HG02642 (cell line): Measurements from ENCODE around the gene TAPT1.
"Not testable (repeated sequence)": the region's sequence is repeated elsewhere in the genome, so short reads cannot be mapped to it uniquely, and the experiment has no call there.

Source experiments
- ATAC-seq: cut with Tn5 transposase; IDR thresholded peaks from one replicate; pipeline ENCODE4 v1.9.1; 2021; ENCODE audit warnings: mild to moderate bottlenecking; ENCODE audit not compliant: unreplicated experiment, poor library complexity

Gene TAPT1

DNA sequence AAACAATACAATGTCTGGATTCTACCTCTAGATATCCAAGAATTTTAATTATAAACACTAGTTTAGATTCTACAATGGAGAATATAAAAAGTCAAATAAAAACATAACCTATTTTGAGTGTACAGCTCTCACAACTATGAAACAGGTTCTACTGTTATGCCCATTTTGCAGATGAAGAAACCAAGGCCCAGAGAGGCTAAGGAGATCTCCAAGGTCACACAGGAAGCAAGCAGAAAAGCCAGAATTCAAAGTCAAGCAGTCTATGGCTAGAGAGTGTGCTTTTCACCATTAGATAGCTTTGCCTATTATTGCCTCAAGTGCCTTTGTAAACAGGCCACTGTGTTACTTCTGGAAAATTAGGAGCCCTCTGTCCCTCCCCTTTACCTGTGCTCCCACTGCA, 7.3 kb downstream of the TAPT1 start:
- no peak for ATAC-seq

DNA sequence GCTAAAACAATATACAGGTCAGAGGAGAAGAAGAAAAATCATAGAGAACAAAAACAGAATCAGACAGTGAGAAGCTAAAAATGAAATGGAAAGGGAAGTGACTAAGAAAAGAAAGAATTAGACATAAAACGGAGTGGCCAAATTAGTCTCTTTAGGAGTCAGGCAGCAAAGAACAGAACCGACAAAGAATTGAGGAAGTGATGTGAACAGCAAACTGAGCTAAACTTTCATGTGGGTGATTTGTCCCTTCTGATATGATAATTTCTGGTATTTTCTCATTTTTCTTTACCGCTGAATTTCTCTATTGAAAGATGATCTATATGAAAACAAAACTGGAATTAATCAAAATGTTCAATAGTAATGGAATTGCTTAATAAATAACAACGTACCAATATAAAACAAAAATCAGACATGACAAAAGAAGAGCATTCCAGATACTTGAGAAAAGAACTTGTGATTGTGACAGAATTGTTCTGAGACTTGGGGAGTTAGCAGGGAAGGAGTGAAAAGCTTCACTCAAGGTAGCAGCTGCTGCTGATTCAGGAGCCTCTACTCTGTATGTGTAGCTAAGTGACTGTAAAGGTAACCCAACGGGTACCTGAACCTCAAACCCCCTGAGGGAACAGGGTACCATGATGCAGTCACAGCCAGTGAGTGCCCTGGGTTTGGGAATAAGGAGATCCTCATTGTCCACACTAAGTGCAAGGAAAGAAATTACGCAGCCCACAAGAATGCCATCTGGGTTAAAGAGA, 8.8 kb downstream of the TAPT1 start:
- peak; percentile 86 for ATAC-seq

GRCh38 chr4:16213121-16213520, 13.2 kb downstream of the TAPT1 start:
- no peak for ATAC-seq

- ATAC-seq, result no peak
Observed at GRCh38 chr4:16212138-16212782, 14.0 kb downstream of the TAPT1 start.

DNA sequence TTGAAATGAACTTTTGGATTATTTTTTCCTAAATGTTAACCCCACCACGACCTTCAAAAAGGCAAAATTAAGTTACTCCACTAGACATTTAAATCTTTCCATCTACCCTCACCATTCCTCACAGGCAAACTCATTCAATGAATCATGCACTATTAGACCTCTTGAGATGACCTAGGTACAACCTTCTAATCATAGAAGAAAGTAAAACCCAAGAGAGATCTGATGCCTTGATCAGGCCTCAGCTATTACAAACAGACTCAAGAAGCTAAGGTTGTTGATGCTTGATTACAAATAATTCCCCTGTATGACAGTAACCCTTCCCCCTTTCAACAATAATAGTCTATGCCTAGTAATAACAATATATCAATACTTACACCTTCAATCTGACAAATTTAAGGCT, 18.9 kb downstream of the TAPT1 start:
- ATAC-seq, result no peak

DNA sequence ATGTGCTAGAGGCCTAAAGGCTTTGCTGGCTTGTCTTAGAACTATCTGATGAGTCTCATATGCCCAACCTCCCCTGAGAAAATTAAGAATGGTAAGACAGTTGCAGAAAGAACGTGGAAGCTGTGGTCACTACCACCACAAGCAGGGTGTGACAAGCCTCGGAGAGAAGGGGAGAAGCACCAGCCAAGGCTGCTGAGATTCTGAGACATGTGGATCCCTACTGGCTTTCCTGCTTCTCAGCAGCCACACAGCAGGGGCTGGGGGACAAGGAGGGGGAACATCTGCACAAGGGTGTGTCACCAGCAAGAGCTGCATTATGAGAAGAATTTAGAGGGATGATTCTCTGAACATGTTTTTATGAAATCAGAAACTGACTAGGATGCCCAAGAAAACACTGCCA, 19.4 kb downstream of the TAPT1 start:
- ATAC-seq, result no peak

DNA sequence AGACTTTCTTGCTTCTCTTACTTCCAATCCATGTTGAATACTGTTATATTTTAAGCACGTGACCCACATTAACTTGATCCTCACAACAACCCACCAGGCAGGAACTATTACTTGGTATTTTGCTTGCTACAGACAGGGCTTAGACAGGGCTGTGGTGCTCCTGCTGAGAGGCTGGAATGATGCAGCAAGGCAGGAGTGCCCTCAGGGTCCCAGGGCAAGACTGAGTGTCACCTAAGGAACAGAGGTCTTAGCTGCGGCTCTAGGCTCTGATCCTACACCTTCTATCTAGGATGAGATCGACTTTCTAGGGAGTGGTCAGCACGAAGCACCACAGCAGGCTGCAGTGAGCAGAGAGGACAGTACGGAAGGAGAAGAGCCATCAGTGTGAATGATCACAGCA, 20.0 kb downstream of the TAPT1 start:
- ATAC-seq, result no peak

GRCh38 chr4:16205298-16206164, 20.7 kb downstream of the TAPT1 start:
- peak; percentile 72 for ATAC-seq

DNA sequence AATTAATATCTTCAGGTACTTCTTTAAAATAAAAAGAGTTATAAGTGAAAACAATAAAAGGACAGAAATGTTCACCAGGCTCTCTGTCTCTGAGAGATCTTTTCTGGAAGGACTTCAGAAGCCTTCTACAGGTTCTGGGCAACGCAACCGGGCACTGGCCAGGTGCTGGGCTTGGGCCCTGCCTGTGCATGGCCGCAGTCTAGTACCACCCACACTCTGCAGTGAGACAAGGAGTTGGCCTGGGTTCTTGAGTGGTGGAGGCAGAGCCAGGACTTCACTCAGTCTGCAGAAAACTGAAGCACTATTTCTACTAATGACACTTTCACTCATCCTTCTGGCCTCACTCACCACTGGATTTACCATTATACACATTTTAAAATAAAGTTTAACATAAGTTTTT, 21.8 kb downstream of the TAPT1 start:
- ATAC-seq, result no peak

GRCh38 chr4:16203083-16203482, 23.2 kb downstream of the TAPT1 start:
- no peak for ATAC-seq

DNA sequence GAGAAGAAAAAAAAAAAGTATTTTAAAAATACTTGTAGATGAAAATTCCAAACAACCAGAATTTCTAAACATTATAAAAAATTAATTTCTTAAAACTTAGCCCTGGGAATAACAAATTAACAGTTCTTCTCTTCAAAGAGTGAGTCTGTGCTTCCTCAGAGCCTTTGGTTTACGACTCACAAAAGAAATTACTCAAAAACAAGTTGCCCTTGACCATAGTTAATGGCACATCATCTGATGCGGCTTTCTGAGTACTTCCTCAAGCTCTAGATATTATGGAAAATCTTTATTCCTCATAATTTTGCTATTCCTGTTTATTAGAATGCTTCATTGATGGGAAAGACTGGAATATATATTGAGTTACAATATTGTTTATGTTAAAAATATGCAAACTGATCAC, 23.7 kb downstream of the TAPT1 start:
- ATAC-seq, result no peak

DNA sequence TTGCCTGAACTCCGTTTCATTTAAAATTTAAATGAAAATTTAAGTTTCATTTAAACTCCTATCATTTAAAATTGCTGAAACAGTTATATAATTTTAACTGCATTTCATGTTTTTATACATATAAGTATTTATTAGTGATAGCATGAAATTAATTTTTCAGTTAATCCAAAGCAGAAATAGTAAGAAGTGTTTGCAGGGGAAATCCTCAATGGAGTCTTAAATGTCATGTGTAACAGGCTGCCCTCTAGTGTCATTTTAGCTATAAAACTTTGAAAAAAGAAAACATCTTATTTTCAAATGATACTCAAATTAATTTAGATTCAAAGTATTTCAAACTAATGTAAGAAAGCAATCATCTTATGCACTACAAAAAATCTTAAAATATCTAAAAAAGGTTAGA, 27.2 kb downstream of the TAPT1 start:
- ATAC-seq, result no peak

- no peak for ATAC-seq
Observed at GRCh38 chr4:16197876-16198665, 28.2 kb downstream of the TAPT1 start.

GRCh38 chr4:16196482-16197393, 29.5 kb downstream of the TAPT1 start:
- ATAC-seq, result peak; percentile 85

- ATAC-seq, result no peak
Observed at GRCh38 chr4:16195209-16195608, 31.1 kb downstream of the TAPT1 start.

DNA sequence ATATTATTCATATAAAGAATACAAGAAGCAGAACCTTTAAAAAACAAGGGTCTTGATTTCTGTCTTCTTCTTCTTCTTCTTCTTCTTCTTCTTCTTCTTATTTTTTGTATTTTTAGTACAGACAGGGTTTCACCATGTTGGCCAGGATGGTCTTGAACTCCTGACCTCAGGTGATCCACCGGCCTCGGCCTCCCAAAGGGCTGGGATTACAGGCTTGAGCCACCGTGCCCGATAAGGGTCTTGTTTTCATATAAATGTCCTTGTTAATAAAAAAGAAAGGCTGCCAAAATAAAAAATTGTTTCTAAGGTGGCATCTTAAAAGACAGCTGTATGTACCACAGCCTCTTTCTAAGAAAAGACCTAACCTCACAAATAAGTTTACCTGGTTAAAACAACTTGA, 31.5 kb downstream of the TAPT1 start:
- not testable (repeated sequence) for ATAC-seq

DNA sequence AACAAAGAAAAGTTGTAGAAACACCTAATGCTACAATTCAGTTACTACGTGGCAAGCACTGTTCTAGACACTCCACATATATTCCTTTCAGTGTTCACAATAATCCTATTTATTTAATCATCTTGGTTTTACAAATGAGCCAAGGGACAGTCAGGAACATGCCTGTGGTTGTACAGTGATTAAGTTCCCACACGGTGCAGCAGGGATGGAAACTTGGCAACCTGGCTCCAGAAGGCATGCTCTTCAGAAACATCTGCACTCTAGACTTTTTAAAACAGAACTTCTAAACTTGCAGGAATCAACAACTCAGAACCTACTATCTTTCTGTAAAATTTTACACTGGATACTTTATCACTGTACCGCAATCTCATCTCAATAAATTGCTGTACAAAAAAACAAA, 32.1 kb downstream of the TAPT1 start:
- ATAC-seq, result no peak

- ATAC-seq, result no peak
Observed at GRCh38 chr4:16192631-16193518, 33.4 kb downstream of the TAPT1 start.
